Fibroblast of the aortic adventitia (primary cell): ENCODE results near the gene FBXL13. TPM values are rescaled to one million over a fixed set of nuclear protein-coding genes. Genes with fewer than 3 reads are reported as not detected.

Experiments
- DNase-seq: peaks from one replicate; pipeline ENCODE4 v3.0.0-alpha.2; 2010; ENCODE audit warnings: low read depth
- H3K4me3 ChIP-seq: 2 replicates; pipeline ENCODE4 v1.5.1; 2011; ENCODE audit warnings: low read depth, mild to moderate bottlenecking, control low read depth, low read length, moderate library complexity
- total RNA-seq: library from RNA; depleted of rRNA; stranded (reverse); fragments of >200 nt; gene quantifications from 2 replicates; pipeline ENCODE4 v1.2.3, GENCODE V29; 2012; ENCODE audit warnings: low replicate concordance
- TF ChIP-seq, protein P1 (sequence below): IDR thresholded peaks from 2 replicates; pipeline ENCODE4 v1.5.1; 2011; ENCODE audit warnings: mild to moderate bottlenecking, low read length, control low read depth, inconsistent platforms; ENCODE audit not compliant: insufficient read depth

FBXL13 gene
- total RNA-seq, 1 donor, result 3.4 TPM

DNA sequence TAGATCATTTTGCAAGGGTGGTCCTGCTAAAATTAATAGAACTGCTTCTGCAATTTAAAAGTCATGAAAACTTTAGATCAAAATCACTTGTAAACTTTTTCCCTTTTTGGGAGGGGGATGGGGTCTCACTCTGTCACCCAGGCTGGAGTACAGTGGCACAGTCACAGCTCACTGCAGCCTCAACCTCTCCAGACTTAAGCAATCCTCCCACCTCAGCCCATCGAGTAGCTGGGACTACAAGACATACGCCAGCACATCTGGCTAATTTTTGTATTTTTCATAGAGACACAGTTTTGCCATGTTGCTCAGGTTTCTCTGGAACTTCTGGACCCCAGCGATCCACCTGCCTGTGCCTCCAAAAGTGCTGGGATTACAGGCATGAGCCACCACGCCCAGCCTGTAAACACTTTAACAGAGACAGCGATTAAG is 82.1 kb downstream of the FBXL13 start:
- no peak for DNase-seq
- TF ChIP-seq, protein P1, sequence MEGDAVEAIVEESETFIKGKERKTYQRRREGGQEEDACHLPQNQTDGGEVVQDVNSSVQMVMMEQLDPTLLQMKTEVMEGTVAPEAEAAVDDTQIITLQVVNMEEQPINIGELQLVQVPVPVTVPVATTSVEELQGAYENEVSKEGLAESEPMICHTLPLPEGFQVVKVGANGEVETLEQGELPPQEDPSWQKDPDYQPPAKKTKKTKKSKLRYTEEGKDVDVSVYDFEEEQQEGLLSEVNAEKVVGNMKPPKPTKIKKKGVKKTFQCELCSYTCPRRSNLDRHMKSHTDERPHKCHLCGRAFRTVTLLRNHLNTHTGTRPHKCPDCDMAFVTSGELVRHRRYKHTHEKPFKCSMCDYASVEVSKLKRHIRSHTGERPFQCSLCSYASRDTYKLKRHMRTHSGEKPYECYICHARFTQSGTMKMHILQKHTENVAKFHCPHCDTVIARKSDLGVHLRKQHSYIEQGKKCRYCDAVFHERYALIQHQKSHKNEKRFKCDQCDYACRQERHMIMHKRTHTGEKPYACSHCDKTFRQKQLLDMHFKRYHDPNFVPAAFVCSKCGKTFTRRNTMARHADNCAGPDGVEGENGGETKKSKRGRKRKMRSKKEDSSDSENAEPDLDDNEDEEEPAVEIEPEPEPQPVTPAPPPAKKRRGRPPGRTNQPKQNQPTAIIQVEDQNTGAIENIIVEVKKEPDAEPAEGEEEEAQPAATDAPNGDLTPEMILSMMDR, result no peak
- H3K4me3 ChIP-seq, result no peak overlapping the region

DNA sequence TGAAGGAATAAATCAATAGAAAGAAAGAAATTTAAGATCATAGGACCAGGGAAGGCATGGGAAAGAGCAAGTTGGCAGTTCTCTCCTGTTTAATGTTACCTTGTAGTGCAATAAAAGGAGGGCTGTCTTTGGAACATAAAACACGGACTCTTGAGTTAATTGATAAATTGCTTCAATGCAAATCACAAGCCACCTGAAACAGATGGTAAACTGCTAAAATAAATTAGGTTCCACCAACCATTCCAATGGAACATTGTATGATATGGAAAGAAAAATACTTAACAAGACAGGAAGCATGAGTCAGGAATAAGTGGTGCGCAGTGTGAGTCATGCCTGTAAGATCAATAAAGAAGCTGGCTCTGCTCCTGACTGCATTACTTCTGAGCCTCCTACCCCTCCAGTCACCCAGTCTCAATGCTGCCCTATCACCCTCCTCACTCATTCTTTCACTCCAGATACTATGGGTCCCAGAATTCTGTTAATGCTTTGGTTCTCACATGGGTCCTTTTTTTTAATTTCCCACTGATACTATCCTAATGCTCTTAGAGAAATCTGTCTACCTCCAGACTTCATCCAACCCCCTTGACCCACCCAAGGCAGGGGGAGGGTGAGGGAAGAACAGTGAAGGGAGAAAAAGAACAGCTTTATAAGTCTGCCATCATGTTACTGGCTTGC is 82.9 kb downstream of the FBXL13 start:
- DNase-seq, result peak; percentile 97
- no peak overlapping the region for H3K4me3 ChIP-seq
- TF ChIP-seq, protein P1, result no peak

DNA sequence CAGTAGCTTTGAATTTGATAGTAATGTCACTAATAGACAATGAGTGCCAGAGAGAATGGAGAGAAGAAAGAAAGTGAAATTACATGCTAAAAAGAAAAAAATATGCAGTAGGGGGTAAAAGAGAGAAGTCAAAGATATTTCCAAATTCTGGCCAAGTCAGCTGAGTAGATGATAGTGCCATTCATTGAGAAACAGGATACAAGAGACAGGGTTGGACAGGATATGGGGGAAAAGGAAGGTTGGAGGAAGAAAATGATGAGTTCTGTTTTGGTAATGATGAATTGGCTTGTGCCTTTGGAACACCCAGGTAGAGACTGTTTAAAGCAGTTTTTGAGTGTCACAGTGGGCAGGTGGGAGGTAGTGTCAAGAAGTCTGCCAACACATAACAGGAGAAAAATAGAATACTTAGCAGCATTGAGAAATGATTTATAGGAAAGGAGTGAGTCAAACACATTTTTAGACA is 83.5 kb downstream of the FBXL13 start:
- H3K4me3 ChIP-seq, result no peak overlapping the region
- DNase-seq, result peak; percentile 39
- TF ChIP-seq, protein P1, result no peak

DNA sequence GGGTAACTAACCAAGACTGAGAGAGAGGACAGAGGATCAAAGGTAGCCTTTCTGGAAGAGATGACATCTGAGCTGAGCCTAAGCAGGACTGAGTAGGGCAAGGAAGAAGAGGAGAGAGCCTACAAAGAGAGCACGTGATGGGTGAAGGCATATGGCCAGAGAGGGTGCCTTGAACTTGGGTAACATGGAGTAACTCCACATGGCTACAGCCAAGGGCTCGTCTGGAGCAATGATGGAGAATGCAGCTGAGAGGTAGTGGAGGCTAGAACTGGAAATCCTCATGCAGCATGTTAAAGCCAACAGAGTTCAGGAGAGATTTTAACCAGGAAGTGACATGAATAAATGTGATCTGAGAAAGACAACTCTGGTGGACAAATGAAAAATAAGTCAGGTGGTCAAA is 84.0 kb downstream of the FBXL13 start:
- no peak overlapping the region for H3K4me3 ChIP-seq
- TF ChIP-seq, protein P1, result no peak
- DNase-seq, result no peak

DNA sequence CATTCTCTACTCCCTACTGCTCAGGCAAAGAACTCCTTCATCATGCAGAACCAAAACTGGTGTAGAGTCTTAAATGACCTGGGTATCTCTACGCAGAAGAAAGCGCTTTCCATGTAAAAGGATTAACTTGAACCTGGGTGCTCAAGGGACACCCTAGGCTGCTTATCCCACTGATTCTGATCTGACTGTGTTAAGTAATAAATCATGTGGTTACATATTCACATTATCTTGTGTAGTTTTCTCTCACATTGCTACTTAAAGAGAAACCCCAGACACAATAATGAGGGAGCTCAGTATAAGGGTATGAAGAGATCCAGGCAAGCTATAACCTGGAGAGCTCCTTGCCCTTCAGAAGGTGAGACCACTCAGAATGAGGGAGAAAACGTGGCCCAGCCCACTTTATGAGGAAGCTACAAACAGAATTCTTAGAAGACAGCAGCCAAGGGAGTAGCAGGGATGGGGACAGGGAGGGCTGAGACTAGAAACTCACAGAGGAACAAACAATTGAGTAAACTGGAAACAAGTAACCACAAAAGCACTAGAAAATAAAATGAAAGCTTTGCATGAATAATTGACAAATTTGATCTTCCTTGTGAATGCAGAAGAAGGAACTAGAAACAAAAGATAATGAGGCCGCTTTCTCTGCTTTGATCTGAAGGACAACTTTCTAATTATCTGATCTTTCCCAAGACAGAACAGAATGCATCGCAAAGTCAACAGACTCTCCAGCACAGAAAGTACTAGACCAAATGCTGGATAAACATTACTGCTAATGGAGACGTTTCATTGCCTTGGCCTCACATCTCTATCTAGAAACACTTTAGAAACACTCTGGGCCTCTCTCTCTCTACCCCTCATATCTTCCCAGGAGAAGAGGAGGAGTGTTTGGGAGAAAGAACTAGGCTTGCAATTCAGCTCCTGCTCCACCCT is 85.7 kb downstream of the FBXL13 start:
- H3K4me3 ChIP-seq, result no peak overlapping the region
- DNase-seq, result no peak
- TF ChIP-seq, protein P1, result no peak

DNA sequence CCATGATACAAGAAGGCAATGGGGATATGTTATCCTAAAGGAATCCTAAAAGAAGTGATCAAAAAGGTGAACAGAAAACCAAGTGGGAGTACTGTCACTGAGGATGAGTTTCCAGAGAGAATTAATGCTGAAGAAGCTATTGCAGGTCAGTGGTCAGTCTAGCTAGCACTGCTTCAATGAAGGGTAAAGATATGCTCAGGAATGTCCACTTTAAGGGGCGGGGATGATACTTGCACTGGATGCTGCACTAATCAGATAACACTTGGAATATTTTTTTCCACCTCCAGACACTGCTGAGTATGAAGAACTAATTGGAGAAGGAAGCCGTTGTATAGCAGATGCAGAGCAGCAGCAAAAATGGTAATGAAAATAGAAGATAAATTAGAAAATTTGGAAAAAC is 86.5 kb downstream of the FBXL13 start:
- DNase-seq, result no peak
- TF ChIP-seq, protein P1, result no peak
- no peak overlapping the region for H3K4me3 ChIP-seq
